ENCODE measurements around the gene CENPC.

CENPC gene

DNA sequence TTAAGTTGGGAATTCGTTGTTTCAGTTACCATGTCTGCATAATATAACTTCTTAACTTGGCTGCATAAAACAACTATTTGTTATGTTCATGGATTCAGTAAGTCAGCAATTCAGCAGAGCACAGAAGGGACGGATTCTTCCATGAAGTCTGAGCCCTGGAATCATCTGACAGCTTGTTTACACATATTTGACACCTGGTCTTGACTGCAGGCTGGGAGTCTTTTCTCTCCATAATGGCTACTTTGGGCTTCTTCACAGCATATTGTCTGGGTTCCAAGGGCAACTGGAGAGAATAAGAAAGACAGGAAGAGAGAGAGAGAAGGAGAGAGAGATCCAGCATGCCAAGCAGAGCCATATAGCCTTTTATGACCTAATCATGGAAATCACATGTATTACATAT lies 23.1 kb downstream of the CENPC start:
- Histone ChIP-seq H3K36me3 (ENCODE audit: insufficient read depth, low read length) (peaks cover 25% of the 10 kb centered on the region), H3K27me3 (ENCODE audit: insufficient read depth, low read length) (no peaks in the 10 kb centered on the region), H3K9ac (ENCODE audit: low read depth, low read length) (no peak overlapping the region), H3K27ac (ENCODE audit: low read depth, low read length) (no peak overlapping the region), H3K4me3 (ENCODE audit: low read length) (no peak overlapping the region), H3K4me1 (ENCODE audit: insufficient read depth, low read length) (no peaks in the 10 kb centered on the region), H3K9me3 (ENCODE audit: insufficient read depth, low read depth, low read length) (no peaks in the 10 kb centered on the region)
- 86% methylated on average over 1 of the region's 2 CpGs for WGBS

DNA sequence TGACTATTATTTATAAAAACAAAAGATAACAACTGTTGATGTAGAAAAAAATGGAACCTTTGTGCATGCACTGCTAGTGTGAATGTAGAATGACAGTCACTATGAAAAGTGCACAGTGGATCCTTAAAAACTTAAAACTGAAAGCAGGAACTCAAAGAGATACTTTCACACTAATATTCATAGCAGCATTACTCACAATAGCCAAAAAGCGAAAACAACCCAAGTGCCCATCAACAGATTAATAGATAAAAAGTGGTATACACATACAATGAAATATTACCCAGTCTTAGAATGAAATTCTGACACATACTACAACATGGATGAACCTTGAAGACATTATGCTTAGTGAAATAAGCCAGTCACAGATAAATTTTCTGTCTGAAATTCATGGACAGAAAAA lies 23.8 kb downstream of the CENPC start:
- H3K4me3 ChIP-seq (ENCODE audit: low read length): no peak overlapping the region
- H3K4me1 ChIP-seq (ENCODE audit: insufficient read depth, low read length): no peaks in the 10 kb centered on the region
- H3K36me3 ChIP-seq (ENCODE audit: insufficient read depth, low read length): peaks cover 26% of the 10 kb centered on the region
- no peaks in the 10 kb centered on the region for H3K9me3 ChIP-seq (ENCODE audit: insufficient read depth, low read depth, low read length)
- no CpG with 5 or more reads among the region's 1 CpG for WGBS
- H3K27me3 ChIP-seq (ENCODE audit: insufficient read depth, low read length): no peaks in the 10 kb centered on the region
- no peak overlapping the region for H3K27ac ChIP-seq (ENCODE audit: low read depth, low read length)
- H3K9ac ChIP-seq (ENCODE audit: low read depth, low read length): no peak overlapping the region

GRCh38 chr4:67520141-67520540 lies 25.2 kb downstream of the CENPC start:
- Histone ChIP-seq H3K9me3 (ENCODE audit: insufficient read depth, low read depth, low read length) (no peaks in the 10 kb centered on the region), H3K27ac (ENCODE audit: low read depth, low read length) (no peak overlapping the region), H3K4me3 (ENCODE audit: low read length) (no peak overlapping the region), H3K4me1 (ENCODE audit: insufficient read depth, low read length) (no peaks in the 10 kb centered on the region), H3K27me3 (ENCODE audit: insufficient read depth, low read length) (no peaks in the 10 kb centered on the region), H3K9ac (ENCODE audit: low read depth, low read length) (no peak overlapping the region), H3K36me3 (ENCODE audit: insufficient read depth, low read length) (peaks cover 33% of the 10 kb centered on the region)
- 95% methylated on average over 5 of the region's 5 CpGs for WGBS

- WGBS: 99% methylated on average over 3 of the region's 3 CpGs
- H3K9me3 ChIP-seq (ENCODE audit: insufficient read depth, low read depth, low read length): no peaks in the 10 kb centered on the region
- H3K9ac ChIP-seq (ENCODE audit: low read depth, low read length): no peak overlapping the region
- no peak overlapping the region for H3K27ac ChIP-seq (ENCODE audit: low read depth, low read length)
- no peaks in the 10 kb centered on the region for H3K4me1 ChIP-seq (ENCODE audit: insufficient read depth, low read length)
- no peak overlapping the region for H3K4me3 ChIP-seq (ENCODE audit: low read length)
- H3K27me3 ChIP-seq (ENCODE audit: insufficient read depth, low read length): no peaks in the 10 kb centered on the region
- H3K36me3 ChIP-seq (ENCODE audit: insufficient read depth, low read length): peaks cover 86% of the 10 kb centered on the region
These were observed 32.8 kb downstream of the CENPC start for GRCh38 chr4:67512501-67512900.

GRCh38 chr4:67500373-67500772 lies 44.9 kb downstream of the CENPC start:
- no peak overlapping the region for H3K4me3 ChIP-seq (ENCODE audit: low read length)
- WGBS: 94% methylated on average over 2 of the region's 2 CpGs
- no peaks in the 10 kb centered on the region for H3K9me3 ChIP-seq (ENCODE audit: insufficient read depth, low read depth, low read length)
- no peaks in the 10 kb centered on the region for H3K27me3 ChIP-seq (ENCODE audit: insufficient read depth, low read length)
- H3K36me3 ChIP-seq (ENCODE audit: insufficient read depth, low read length): peaks cover 19% of the 10 kb centered on the region
- H3K27ac ChIP-seq (ENCODE audit: low read depth, low read length): no peak overlapping the region
- no peak overlapping the region for H3K9ac ChIP-seq (ENCODE audit: low read depth, low read length)
- H3K4me1 ChIP-seq (ENCODE audit: insufficient read depth, low read length): no peaks in the 10 kb centered on the region

DNA sequence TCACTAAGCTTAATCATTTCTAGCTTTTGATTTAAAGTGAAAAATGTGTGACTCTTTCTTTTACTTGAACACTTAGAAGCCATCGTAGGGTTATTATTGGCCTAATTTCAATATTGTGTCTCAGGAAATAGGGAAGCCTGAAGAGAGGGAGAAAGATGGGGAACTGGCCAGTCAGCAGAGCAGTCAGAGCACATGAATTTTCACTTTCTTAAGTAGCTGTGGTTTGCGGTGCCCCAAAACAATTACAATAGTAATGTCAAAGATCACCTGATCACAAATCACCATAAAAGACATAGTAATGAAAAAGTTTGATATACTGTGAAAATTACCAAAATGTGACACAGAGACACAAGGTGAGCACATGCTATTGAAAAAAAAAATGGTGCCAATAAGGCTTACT lies 45.5 kb downstream of the CENPC start:
- WGBS: 79% methylated on average over 2 of the region's 2 CpGs
- H3K36me3 ChIP-seq (ENCODE audit: insufficient read depth, low read length): peaks cover 18% of the 10 kb centered on the region
- H3K27ac ChIP-seq (ENCODE audit: low read depth, low read length): no peak overlapping the region

DNA sequence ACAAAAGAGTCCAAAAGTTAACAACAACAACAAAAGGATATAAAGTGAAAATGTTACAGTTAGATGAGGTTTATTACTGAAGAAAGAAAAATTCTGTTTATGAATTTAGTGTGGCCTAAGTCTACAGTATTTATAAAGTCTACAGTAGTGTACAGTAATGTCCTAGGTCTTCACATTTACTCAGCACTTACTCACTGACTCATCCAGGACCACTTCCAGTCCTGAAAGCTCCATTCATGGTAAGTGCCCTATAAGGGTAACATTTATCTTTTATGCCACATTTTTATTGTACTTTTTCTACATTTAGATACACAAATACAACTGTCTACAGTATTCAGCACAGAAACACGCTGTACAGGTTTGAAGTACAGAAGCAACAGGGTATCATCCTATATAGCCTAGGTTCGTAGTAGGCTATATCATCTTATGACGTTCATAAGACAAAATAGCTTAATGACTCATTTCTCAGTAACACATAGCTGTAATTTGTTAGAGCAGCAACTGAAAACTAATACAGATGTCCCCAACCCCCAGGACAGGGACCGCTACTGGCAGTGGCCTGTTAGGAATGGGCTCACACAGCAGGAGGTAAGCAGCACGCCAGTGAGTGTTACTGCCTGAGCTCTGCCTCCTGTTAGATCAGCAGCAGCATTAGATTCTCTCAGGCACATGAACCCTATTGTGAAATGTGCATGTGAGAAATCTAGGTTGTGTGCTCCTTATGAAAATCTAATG lies 61.3 kb downstream of the CENPC start:
- 78% methylated on average over 5 of the region's 5 CpGs for WGBS
- H3K4me1 ChIP-seq (ENCODE audit: insufficient read depth, low read length): peaks cover 4% of the 10 kb centered on the region; the same call in 1 of the 2 replicates
- H3K27ac ChIP-seq (ENCODE audit: low read depth, low read length): no peak overlapping the region
- H3K9ac ChIP-seq (ENCODE audit: low read depth, low read length): no peak overlapping the region
- no peaks in the 10 kb centered on the region for H3K27me3 ChIP-seq (ENCODE audit: insufficient read depth, low read length)
- H3K4me3 ChIP-seq (ENCODE audit: low read length): no peak overlapping the region
- H3K9me3 ChIP-seq (ENCODE audit: insufficient read depth, low read depth, low read length): no peaks in the 10 kb centered on the region
- peaks cover 22% of the 10 kb centered on the region for H3K36me3 ChIP-seq (ENCODE audit: insufficient read depth, low read length)

More for the DNA sequence above, 45.5 kb downstream of the CENPC start:
- Histone ChIP-seq H3K4me3 (ENCODE audit: low read length) (no peak overlapping the region), H3K4me1 (ENCODE audit: insufficient read depth, low read length) (no peaks in the 10 kb centered on the region), H3K27me3 (ENCODE audit: insufficient read depth, low read length) (no peaks in the 10 kb centered on the region), H3K9ac (ENCODE audit: low read depth, low read length) (no peak overlapping the region), H3K9me3 (ENCODE audit: insufficient read depth, low read depth, low read length) (no peaks in the 10 kb centered on the region)

- peaks cover 10% of the 10 kb centered on the region for H3K36me3 ChIP-seq (ENCODE audit: insufficient read depth, low read length)
- H3K9me3 ChIP-seq (ENCODE audit: insufficient read depth, low read depth, low read length): no peaks in the 10 kb centered on the region
These were observed 64.5 kb downstream of the CENPC start for GRCh38 chr4:67480810-67481209.

DNA sequence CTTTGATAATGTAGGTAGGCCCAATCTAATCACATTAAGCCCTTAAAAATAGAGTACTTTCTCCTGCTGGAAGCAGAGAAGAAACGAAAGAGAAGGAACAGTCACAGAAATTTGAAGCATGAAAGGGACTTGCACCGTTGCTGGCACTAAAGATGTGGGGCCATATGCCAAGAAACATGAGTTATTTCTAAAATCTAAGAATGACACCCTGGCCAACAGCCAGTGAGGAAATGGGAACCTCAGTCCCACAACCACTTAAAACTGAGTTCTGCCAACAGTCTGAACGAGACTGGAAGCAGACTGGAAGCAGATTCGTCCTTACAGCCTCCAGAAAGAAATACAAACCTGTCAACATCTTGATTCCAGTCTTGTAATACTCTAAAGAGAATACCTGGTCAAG lies 70.1 kb downstream of the CENPC start:
- Histone ChIP-seq H3K4me3 (ENCODE audit: low read length) (no peak overlapping the region), H3K9ac (ENCODE audit: low read depth, low read length) (no peak overlapping the region), H3K27ac (ENCODE audit: low read depth, low read length) (no peak overlapping the region), H3K27me3 (ENCODE audit: insufficient read depth, low read length) (no peaks in the 10 kb centered on the region), H3K9me3 (ENCODE audit: insufficient read depth, low read depth, low read length) (no peaks in the 10 kb centered on the region), H3K36me3 (ENCODE audit: insufficient read depth, low read length) (peaks cover 40% of the 10 kb centered on the region), H3K4me1 (ENCODE audit: insufficient read depth, low read length) (peaks cover 10% of the 10 kb centered on the region; the same call in 1 of the 2 replicates)
- 96% methylated on average over 4 of the region's 4 CpGs for WGBS

More at GRCh38 chr4:67480810-67481209, 64.5 kb downstream of the CENPC start:
- 97% methylated on average over 2 of the region's 3 CpGs for WGBS
- Histone ChIP-seq H3K27ac (ENCODE audit: low read depth, low read length) (no peak overlapping the region), H3K4me1 (ENCODE audit: insufficient read depth, low read length) (peaks cover 14% of the 10 kb centered on the region; the same call in 1 of the 2 replicates), H3K27me3 (ENCODE audit: insufficient read depth, low read length) (no peaks in the 10 kb centered on the region), H3K9ac (ENCODE audit: low read depth, low read length) (no peak overlapping the region), H3K4me3 (ENCODE audit: low read length) (no peak overlapping the region)

DNA sequence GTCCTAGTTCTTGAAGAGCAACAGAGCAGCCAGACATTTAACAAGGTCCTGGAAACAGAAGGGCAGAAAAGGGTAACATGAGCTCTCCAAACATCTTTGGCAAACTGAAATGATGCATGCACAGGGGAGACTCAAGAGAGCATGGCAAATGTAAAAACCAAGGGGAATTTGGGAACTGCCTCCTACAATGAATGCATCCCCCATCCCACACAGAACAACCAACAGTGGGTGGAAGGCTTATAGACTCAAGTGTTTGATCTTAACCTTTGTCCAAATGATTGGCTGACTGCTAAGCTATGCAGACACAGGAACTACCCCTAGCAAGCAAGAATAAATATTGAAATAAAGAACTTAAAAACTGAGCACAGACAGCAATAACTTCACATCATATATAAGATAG lies 74.4 kb downstream of the CENPC start:
- no peaks in the 10 kb centered on the region; the same call in 1 of the 2 replicates for H3K4me1 ChIP-seq (ENCODE audit: insufficient read depth, low read length)
- no peak overlapping the region for H3K9ac ChIP-seq (ENCODE audit: low read depth, low read length)
- H3K36me3 ChIP-seq (ENCODE audit: insufficient read depth, low read length): peaks cover 41% of the 10 kb centered on the region
- H3K27me3 ChIP-seq (ENCODE audit: insufficient read depth, low read length): no peaks in the 10 kb centered on the region
- H3K27ac ChIP-seq (ENCODE audit: low read depth, low read length): no peak overlapping the region
- no peak overlapping the region for H3K4me3 ChIP-seq (ENCODE audit: low read length)
- H3K9me3 ChIP-seq (ENCODE audit: insufficient read depth, low read depth, low read length): no peaks in the 10 kb centered on the region

GRCh38 chr4:67468830-67469229 lies 76.5 kb downstream of the CENPC start:
- Histone ChIP-seq H3K27ac (ENCODE audit: low read depth, low read length) (no peak overlapping the region), H3K4me3 (ENCODE audit: low read length) (no peak overlapping the region), H3K9ac (ENCODE audit: low read depth, low read length) (no peak overlapping the region), H3K36me3 (ENCODE audit: insufficient read depth, low read length) (peaks cover 27% of the 10 kb centered on the region), H3K9me3 (ENCODE audit: insufficient read depth, low read depth, low read length) (no peaks in the 10 kb centered on the region), H3K27me3 (ENCODE audit: insufficient read depth, low read length) (no peaks in the 10 kb centered on the region), H3K4me1 (ENCODE audit: insufficient read depth, low read length) (no peaks in the 10 kb centered on the region; the same call in 1 of the 2 replicates)

DNA sequence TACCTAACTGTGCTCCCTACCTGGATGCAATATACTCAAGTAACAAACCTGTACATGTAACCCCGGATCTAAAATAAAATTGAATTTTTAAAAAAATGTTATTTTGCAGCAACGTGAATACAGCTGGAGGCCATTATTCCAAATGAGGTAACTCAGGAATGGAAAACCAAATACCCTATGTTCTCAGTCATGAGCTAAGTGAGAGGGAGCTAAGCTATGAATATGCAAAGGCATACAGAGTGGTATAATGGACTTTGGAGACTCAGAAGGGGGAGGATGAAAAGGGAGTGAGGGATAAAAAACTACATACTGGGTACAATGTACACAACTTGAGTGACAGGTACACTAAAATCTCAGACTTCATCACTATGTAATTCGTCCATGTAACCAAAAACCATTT lies 78.6 kb downstream of the CENPC start:
- Histone ChIP-seq H3K36me3 (ENCODE audit: insufficient read depth, low read length) (peaks cover 9% of the 10 kb centered on the region), H3K9me3 (ENCODE audit: insufficient read depth, low read depth, low read length) (no peaks in the 10 kb centered on the region), H3K27me3 (ENCODE audit: insufficient read depth, low read length) (no peaks in the 10 kb centered on the region), H3K9ac (ENCODE audit: low read depth, low read length) (no peak overlapping the region), H3K4me1 (ENCODE audit: insufficient read depth, low read length) (no peaks in the 10 kb centered on the region; the same call in 1 of the 2 replicates), H3K4me3 (ENCODE audit: low read length) (no peak overlapping the region), H3K27ac (ENCODE audit: low read depth, low read length) (no peak overlapping the region)
- WGBS: 90% methylated on average over 3 of the region's 3 CpGs

Data from HUES64 (cell line).